NCI-H2081 treated with DMSO at 0.1 percent for 48 hours (cell line): ENCODE results near the gene DIS3L2.

Source experiments
- DNase-seq: peaks from one replicate; lab custom pipeline; 2025; lab: John Stamatoyannopoulos, UW

DIS3L2 gene

GRCh38 chr2:232184346-232184745, 222.8 kb downstream of the DIS3L2 start:
- no peak for DNase-seq

GRCh38 chr2:232190796-232191195, 229.3 kb downstream of the DIS3L2 start:
- no peak for DNase-seq

GRCh38 chr2:232195487-232195886, 234.0 kb downstream of the DIS3L2 start:
- DNase-seq, result no peak

GRCh38 chr2:232196802-232197201, 235.3 kb downstream of the DIS3L2 start:
- no peak for DNase-seq

GRCh38 chr2:232200195-232200594, 238.7 kb downstream of the DIS3L2 start:
- no peak for DNase-seq

- DNase-seq, result no peak
These were observed 241.8 kb downstream of the DIS3L2 start for GRCh38 chr2:232203166-232203891.

GRCh38 chr2:232203936-232204335, 242.4 kb downstream of the DIS3L2 start:
- DNase-seq, result no peak

GRCh38 chr2:232204457-232204931, 243.0 kb downstream of the DIS3L2 start:
- DNase-seq, result no peak

GRCh38 chr2:232207174-232207573, 245.7 kb downstream of the DIS3L2 start:
- no peak for DNase-seq

- no peak for DNase-seq
These were observed 248.8 kb downstream of the DIS3L2 start for GRCh38 chr2:232210306-232210705.

GRCh38 chr2:232211743-232212686, 250.5 kb downstream of the DIS3L2 start:
- no peak for DNase-seq

GRCh38 chr2:232213176-232213575, 251.7 kb downstream of the DIS3L2 start:
- DNase-seq, result no peak

GRCh38 chr2:232214053-232214452, 252.5 kb downstream of the DIS3L2 start:
- no peak for DNase-seq

GRCh38 chr2:232216028-232216427, 254.5 kb downstream of the DIS3L2 start:
- DNase-seq, result no peak

- no peak for DNase-seq
These were observed 257.4 kb downstream of the DIS3L2 start for GRCh38 chr2:232218778-232219495.

- DNase-seq, result no peak
These were observed 258.0 kb downstream of the DIS3L2 start for GRCh38 chr2:232219496-232219870.

- DNase-seq, result no peak
These were observed 258.4 kb downstream of the DIS3L2 start for GRCh38 chr2:232219932-232220331.

- DNase-seq, result no peak
These were observed 263.9 kb downstream of the DIS3L2 start for GRCh38 chr2:232225429-232225828.

- DNase-seq, result no peak
These were observed 264.4 kb downstream of the DIS3L2 start for GRCh38 chr2:232225895-232226294.

- no peak for DNase-seq
These were observed 266.8 kb downstream of the DIS3L2 start for GRCh38 chr2:232228332-232228731.

GRCh38 chr2:232228971-232229894, 267.7 kb downstream of the DIS3L2 start:
- no peak for DNase-seq
